Smooth muscle cell (in vitro differentiated cells): ENCODE data around the gene ARGFX. TPM values are rescaled to one million over a fixed set of nuclear protein-coding genes. Genes with fewer than 3 reads are reported as not detected.
"Not testable (repeated sequence)": the region's sequence is repeated elsewhere in the genome, so short reads cannot be mapped to it uniquely, and the experiment has no call there.

Source experiments
- DNase-seq: peaks from one replicate; lab custom pipeline; 2025; ENCODE audit not compliant: unreplicated experiment; lab: John Stamatoyannopoulos, UW
- H2AFZ ChIP-seq: fragments of 200-600 bp; sonication (generic); 2 replicates; pipeline ENCODE4 v1.6.0; 2016; ENCODE audit warnings: antibody characterized with exemption, low read depth, mild to moderate bottlenecking
- H3F3A ChIP-seq: fragments of 200-600 bp; sonication (generic); 2 replicates; pipeline ENCODE4 v1.6.0; 2017; ENCODE audit warnings: antibody characterized with exemption, low read depth
- H3K27ac ChIP-seq: fragments of 200-600 bp; sonication (generic); 2 replicates; pipeline ENCODE4 v1.5.1; 2016; ENCODE audit warnings: low read depth, mild to moderate bottlenecking
- H3K27me3 ChIP-seq: fragments of 200-600 bp; sonication (generic); 2 replicates; pipeline ENCODE4 v1.6.1; 2016; ENCODE audit warnings: low read depth, mild to moderate bottlenecking
- H3K36me3 ChIP-seq: fragments of 200-600 bp; sonication (generic); 2 replicates; pipeline ENCODE4 v1.5.1; 2016; ENCODE audit warnings: low read depth
- H3K4me1 ChIP-seq: fragments of 200-600 bp; sonication (generic); 2 replicates; pipeline ENCODE4 v1.5.1; 2016; ENCODE audit warnings: low read depth
- H3K4me2 ChIP-seq: fragments of 200-600 bp; sonication (generic); 2 replicates; pipeline ENCODE4 v1.6.0; 2016; ENCODE audit warnings: mild to moderate bottlenecking
- H3K4me3 ChIP-seq: fragments of 200-600 bp; sonication (generic); 2 replicates; pipeline ENCODE4 v1.5.1; 2016; ENCODE audit warnings: mild to moderate bottlenecking
- H3K79me2 ChIP-seq: fragments of 200-600 bp; sonication (generic); 2 replicates; pipeline ENCODE4 v1.6.0; 2016; ENCODE audit warnings: low read depth, mild to moderate bottlenecking
- H3K9ac ChIP-seq: fragments of 200-600 bp; sonication (generic); 2 replicates; pipeline ENCODE4 v1.6.0; 2016; ENCODE audit warnings: low read depth
- H3K9me3 ChIP-seq: fragments of 200-600 bp; sonication (generic); replicated peaks from 2 replicates; pipeline ENCODE4 v1.5.1; 2016; ENCODE audit warnings: low read depth
- H4K20me1 ChIP-seq: fragments of 200-600 bp; sonication (generic); 2 replicates; pipeline ENCODE4 v1.6.0; 2016; ENCODE audit warnings: low read depth
- CTCF ChIP-seq: fragments of 200-600 bp; sonication (generic); IDR thresholded peaks from 2 replicates; pipeline ENCODE4 v1.5.1; 2017; ENCODE audit warnings: borderline replicate concordance, mild to moderate bottlenecking, antibody characterized with exemption; ENCODE audit not compliant: insufficient read depth, poor library complexity, severe bottlenecking
- WGBS: methylation state at CpG from one replicate; pipeline ENCODE4 v1.1.7; 2016; ENCODE audit warnings: low lambda C conversion rate; 5-methylcytosine and 5-hydroxymethylcytosine counted together
- polyA plus RNA-seq: library from polyadenylated mRNA; unstranded; fragments of >200 nt; fragmentation: Nextera tagmentation; extraction: Ambion mirVana; gene quantifications from 2 replicates; pipeline ENCODE4 v1.2.1, GENCODE V29; 2016
- total RNA-seq: library from RNA; depleted of rRNA; stranded (reverse); fragments of >200 nt; gene quantifications from 2 replicates; pipeline ENCODE4 v1.2.3, GENCODE V29; 2014

The ARGFX gene
- total and polyA plus RNA-seq, 2 experiments from 2014 or later: not detected

GRCh38 chr3:121581691-121582090 is 13.9 kb downstream of the ARGFX start:
- Histone ChIP-seq H3K4me2 (no peak overlapping the region), H3K4me3 (no peak overlapping the region), H3K27me3 (no peaks in the 10 kb centered on the region), H2AFZ (no peak overlapping the region), H3K9ac (no peak overlapping the region), H3F3A (no peaks in the 10 kb centered on the region), H3K79me2 (no peaks in the 10 kb centered on the region), H3K27ac (no peak overlapping the region), H4K20me1 (no peaks in the 10 kb centered on the region), H3K4me1 (no peaks in the 10 kb centered on the region), H3K9me3 (no peaks in the 10 kb centered on the region), H3K36me3 (no peaks in the 10 kb centered on the region)
- WGBS: 86% methylated on average over 2 of the region's 2 CpGs
- no peak for DNase-seq
- TF ChIP-seq CTCF: no peak

- H4K20me1 ChIP-seq: no peaks in the 10 kb centered on the region
- no peaks in the 10 kb centered on the region for H3F3A ChIP-seq
- H3K27ac ChIP-seq: no peak overlapping the region
- H3K4me1 ChIP-seq: no peaks in the 10 kb centered on the region
- no peaks in the 10 kb centered on the region for H3K27me3 ChIP-seq
- TF ChIP-seq CTCF: no peak
- H3K4me2 ChIP-seq: no peak overlapping the region
- no peaks in the 10 kb centered on the region for H3K79me2 ChIP-seq
- H2AFZ ChIP-seq: no peak overlapping the region
- WGBS: 76% methylated on average over 1 of the region's 1 CpG
- no peak overlapping the region for H3K4me3 ChIP-seq
- DNase-seq: no peak
- no peaks in the 10 kb centered on the region for H3K36me3 ChIP-seq
- H3K9me3 ChIP-seq: no peaks in the 10 kb centered on the region
- H3K9ac ChIP-seq: no peak overlapping the region
Measured at GRCh38 chr3:121584418-121584817, 16.7 kb downstream of the ARGFX start.

GRCh38 chr3:121592856-121593702 is 25.3 kb downstream of the ARGFX start, which contains the start of gene FBXO40:
Gene FBXO40 (plus strand): TSS chr3:121593379. CDS start chr3:121620576, 27,197 bp downstream.
- Histone ChIP-seq H3K4me3 (no peak within 1 kb of the TSS), H4K20me1 (no peaks in the 10 kb centered on the region), H3K27me3 (peaks cover 5% of the 10 kb centered on the region), H3K27ac (no peak within 1 kb of the TSS), H3K79me2 (no peaks in the 10 kb centered on the region), H3K4me1 (no peaks in the 10 kb centered on the region), H3F3A (no peaks in the 10 kb centered on the region), H3K9ac (no peak within 1 kb of the TSS), H3K36me3 (no peaks in the 10 kb centered on the region), H3K4me2 (no peak within 1 kb of the TSS), H2AFZ (peak within 1 kb of the TSS; percentile 2), H3K9me3 (no peaks in the 10 kb centered on the region)
- 37% methylated on average over 11 of the region's 11 CpGs for WGBS
- DNase-seq: no peak
- TF ChIP-seq CTCF: no peak

GRCh38 chr3:121593806-121594205 is 26.1 kb downstream of the ARGFX start:
- not testable (repeated sequence) for H3K4me2 ChIP-seq, H3K36me3 ChIP-seq, H3F3A ChIP-seq, H3K79me2 ChIP-seq, H3K27me3 ChIP-seq, H4K20me1 ChIP-seq, H3K4me3 ChIP-seq, H3K4me1 ChIP-seq, H3K9me3 ChIP-seq, H3K27ac ChIP-seq, H2AFZ ChIP-seq, DNase-seq, H3K9ac ChIP-seq
- 93% methylated on average over 4 of the region's 4 CpGs for WGBS
